Upper lobe of left lung (tissue), 6 donors: ENCODE data around the gene ANAPC2. TPM values are rescaled to one million over a fixed set of nuclear protein-coding genes. Genes with fewer than 3 reads are reported as not detected.
A peak's percentile ranks its signal among the peaks of the same experiment; 100 is the strongest.

Source experiments
- ATAC-seq, 2 donors: fragments of 200-7000 bp; cut with Tn5 transposase; one replicate each; pipeline ENCODE4 v1.9.1; 2022; ENCODE audit warnings: mild to moderate bottlenecking in 2 of 2, moderate library complexity in 2 of 2; ENCODE audit not compliant: low FRiP score in 2 of 2
- DNase-seq, 2 donors: peaks; one replicate each; pipeline ENCODE4 v3.0.0-alpha.2; 2019 to 2020
- H3K27ac ChIP-seq, 4 donors: fragments of 200-600 bp; sonication (generic); one replicate each; pipeline ENCODE4 v1.5.1; 2016 to 2019
- H3K27me3 ChIP-seq, 4 donors: fragments of 200-600 bp; sonication (generic); one replicate each; pipeline ENCODE4 v1.5.1; 2017 to 2019
- H3K36me3 ChIP-seq, 4 donors: fragments of 200-600 bp; sonication (generic); one replicate each; pipeline ENCODE4 v1.5.1; 2016 to 2019
- H3K4me1 ChIP-seq, 4 donors: fragments of 200-600 bp; sonication (generic); one replicate each; pipeline ENCODE4 v1.5.1; 2018 to 2019
- H3K4me3 ChIP-seq, 4 donors: fragments of 200-600 bp; sonication (generic); one replicate each; pipeline ENCODE4 v1.5.1; 2017 to 2019; ENCODE audit warnings: mild to moderate bottlenecking in 2 of 4, moderate library complexity in 1 of 4
- H3K9me3 ChIP-seq, 4 donors: fragments of 200-600 bp; sonication (generic); one replicate each; pipeline ENCODE4 v1.5.1; 2018 to 2019
- CTCF ChIP-seq, 6 experiments: fragments of 450-650 bp in 4 of 6; fragments of 200-600 bp in 2 of 6; sonication (generic) in 2 of 6; IDR thresholded peaks; one replicate each; pipeline ENCODE4 v1.5.1; 2016 to 2019; ENCODE audit warnings: antibody characterized with exemption in 6 of 6
- EP300 ChIP-seq, 4 donors: sonication (generic); formaldehyde crosslinking; IDR thresholded peaks; one replicate each; pipeline ENCODE4 v1.5.1; 2017; ENCODE audit warnings: antibody characterized with exemption in 4 of 4, control low read depth in 2 of 4
- POLR2A ChIP-seq, 4 donors: fragments of 450-650 bp; IDR thresholded peaks; one replicate each; pipeline ENCODE4 v1.5.1; 2016 to 2017; ENCODE audit warnings: antibody characterized with exemption in 4 of 4, mild to moderate bottlenecking in 2 of 4
- POLR2AphosphoS5 ChIP-seq, 2 donors: sonication (generic); formaldehyde crosslinking; IDR thresholded peaks; one replicate each; pipeline ENCODE4 v1.5.1; 2017; ENCODE audit warnings: antibody characterized with exemption in 2 of 2
- WGBS, 2 donors: methylation state at CpG; one replicate each; pipeline ENCODE4 v1.1.5; 2017 to 2018; 5-methylcytosine and 5-hydroxymethylcytosine counted together
- total RNA-seq, 6 donors: library from RNA; depleted of rRNA in 4 of 6; stranded (reverse); fragments of >200 nt in 4 of 6; gene quantifications; one replicate each; pipeline versions ENCODE4 v1.1.0 to v1.2.1, GENCODE V29; 2016 to 2021
- donor health status: DM: no; HTN: no; CAD: no; lungs with moderate emphysema.
- donor health status: DM: no; HTN: yes; CAD: no; lungs with severe emphysema.

ANAPC2 gene
- total RNA-seq, 6 donors from 2014 or later: 31.9 to 174 (median 67.3) TPM

GRCh38 chr9:137215196-137215986 lies 27.0 kb upstream of the ANAPC2 start:
- Histone ChIP-seq H3K36me3 (peaks cover 0 to 32% (median 13%) of the 10 kb centered on the region in 4 donors), H3K4me3 (no peak overlapping the region), H3K27ac (no peak overlapping the region), H3K4me1 (peaks cover 19 to 27% (median 24%) of the 10 kb centered on the region in 4 donors), H3K9me3 (no peaks in the 10 kb centered on the region), H3K27me3 (no peaks in the 10 kb centered on the region)
- TF ChIP-seq POLR2AphosphoS5 (IDR thresholded peaks at IDR 0.05): no peak
- no peak for TF ChIP-seq CTCF (IDR thresholded peaks at IDR 0.05)
- TF ChIP-seq EP300 (IDR thresholded peaks at IDR 0.05): no peak
- TF ChIP-seq POLR2A (IDR thresholded peaks at IDR 0.05): no peak
- DNase-seq (peak in 1 of 2 donors; percentile 57), ATAC-seq (no peak)
- 91 to 92% methylated on average over 7 to 20 of the region's 22 CpGs for WGBS, 2 donors

GRCh38 chr9:137214620-137215019 lies 26.3 kb upstream of the ANAPC2 start:
- Histone ChIP-seq H3K9me3 (no peaks in the 10 kb centered on the region), H3K27me3 (no peaks in the 10 kb centered on the region), H3K27ac (no peak overlapping the region), H3K36me3 (peaks cover 0 to 40% (median 15%) of the 10 kb centered on the region in 4 donors), H3K4me3 (no peak overlapping the region), H3K4me1 (peaks cover 19 to 27% (median 24%) of the 10 kb centered on the region in 4 donors)
- WGBS, 2 donors: 95 to 96% methylated on average over 12 to 18 of the region's 19 CpGs
- DNase-seq (peak in 1 of 2 donors; percentile 74), ATAC-seq (no peak)
- no peak for TF ChIP-seq POLR2A (IDR thresholded peaks at IDR 0.05)
- TF ChIP-seq CTCF (IDR thresholded peaks at IDR 0.05): no peak
- TF ChIP-seq POLR2AphosphoS5 (IDR thresholded peaks at IDR 0.05): no peak
- TF ChIP-seq EP300 (IDR thresholded peaks at IDR 0.05): no peak

- 92 to 93% methylated on average over 21 to 43 of the region's 49 CpGs for WGBS, 2 donors
- H3K4me3 ChIP-seq: no peak overlapping the region
These were observed 25.1 kb upstream of the ANAPC2 start for GRCh38 chr9:137213160-137214060.

GRCh38 chr9:137212520-137212919 lies 24.2 kb upstream of the ANAPC2 start:
- no peak overlapping the region for H3K4me3 ChIP-seq
- ATAC-seq: no peak
- peak in 1 of 2 donors; percentile 70 for DNase-seq
- H3K4me1 ChIP-seq: peaks cover 7 to 13% (median 9%) of the 10 kb centered on the region in 4 donors
- 84 to 94% methylated on average over 7 to 20 of the region's 21 CpGs for WGBS, 2 donors
- peaks cover 0 to 48% (median 17%) of the 10 kb centered on the region in 4 donors for H3K36me3 ChIP-seq
- H3K9me3 ChIP-seq: no peaks in the 10 kb centered on the region
- H3K27ac ChIP-seq: no peak overlapping the region
- TF ChIP-seq CTCF (IDR thresholded peaks at IDR 0.05): no peak
- no peak for TF ChIP-seq POLR2A (IDR thresholded peaks at IDR 0.05)
- TF ChIP-seq EP300 (IDR thresholded peaks at IDR 0.05): no peak
- TF ChIP-seq POLR2AphosphoS5 (IDR thresholded peaks at IDR 0.05): no peak
- H3K27me3 ChIP-seq: no peaks in the 10 kb centered on the region

More at GRCh38 chr9:137213160-137214060, 25.1 kb upstream of the ANAPC2 start:
- peaks cover 16 to 19% (median 17%) of the 10 kb centered on the region in 4 donors for H3K4me1 ChIP-seq
- ATAC-seq: no peak
- H3K27ac ChIP-seq: no peak overlapping the region
- no peaks in the 10 kb centered on the region for H3K27me3 ChIP-seq
- no peaks in the 10 kb centered on the region for H3K9me3 ChIP-seq
- TF ChIP-seq CTCF (IDR thresholded peaks at IDR 0.05) (no peak), EP300 (IDR thresholded peaks at IDR 0.05) (no peak), POLR2A (IDR thresholded peaks at IDR 0.05) (no peak)
- peaks cover 0 to 45% (median 17%) of the 10 kb centered on the region in 4 donors for H3K36me3 ChIP-seq
- DNase-seq: peak in 1 of 2 donors; percentile 78
